ACHN (cell line): ENCODE results near the gene THSD7A.

Experiments
- DNase-seq: peaks from one replicate; pipeline ENCODE4 v3.0.0-alpha.2; 2015
- in situ Hi-C: cut with HindIII; loops from 2 replicates; pipeline ENCODE4 v1.10.0; 2017; ENCODE audit warnings: low sequenced_read_pairs, low pct_ligation_motif_present, low pct_unique_long_range_greater_than_20kb

THSD7A gene

DNA sequence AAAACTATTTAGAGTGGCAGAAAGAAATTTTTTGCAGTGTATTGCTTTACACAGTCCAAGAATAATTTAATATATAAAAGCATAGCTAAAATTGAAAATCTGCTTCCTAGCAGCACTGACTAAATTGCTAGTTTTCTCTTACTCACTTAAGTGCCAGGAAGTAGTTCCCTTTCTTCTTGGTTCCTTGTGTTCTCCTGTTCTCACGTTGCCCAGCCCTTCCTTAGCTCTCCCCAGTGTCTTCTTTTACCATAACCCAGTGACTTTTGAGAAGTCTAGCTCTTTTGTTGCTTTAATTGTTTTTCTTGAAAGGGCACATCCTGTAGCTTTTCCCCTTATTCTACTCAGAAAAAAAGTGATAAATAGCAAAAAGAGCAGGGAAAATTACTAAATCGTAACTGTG lies 215.5 kb downstream of the THSD7A start:
- in situ Hi-C loops = no loop called here
- DNase-seq = no peak

DNA sequence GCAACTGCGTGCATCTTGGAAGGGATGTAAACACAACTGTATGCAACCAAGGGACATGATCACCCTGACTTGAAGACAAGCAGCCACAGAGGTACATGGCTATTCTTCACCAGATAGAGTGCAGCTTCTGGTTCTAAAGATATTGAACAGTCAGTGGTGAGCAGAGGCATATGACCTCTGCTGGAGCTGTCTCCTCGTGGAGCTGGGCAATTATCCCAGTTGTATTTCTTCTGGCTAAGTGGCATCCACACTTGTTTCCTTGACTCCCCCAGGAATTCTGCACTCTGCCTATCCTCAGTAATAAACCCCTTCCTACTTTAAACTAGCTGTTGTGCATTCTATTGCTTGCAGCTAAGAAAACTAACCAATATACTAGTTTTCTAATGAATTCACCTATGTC lies 216.8 kb downstream of the THSD7A start:
- in situ Hi-C loops = no loop called here
- DNase-seq = no peak

DNA sequence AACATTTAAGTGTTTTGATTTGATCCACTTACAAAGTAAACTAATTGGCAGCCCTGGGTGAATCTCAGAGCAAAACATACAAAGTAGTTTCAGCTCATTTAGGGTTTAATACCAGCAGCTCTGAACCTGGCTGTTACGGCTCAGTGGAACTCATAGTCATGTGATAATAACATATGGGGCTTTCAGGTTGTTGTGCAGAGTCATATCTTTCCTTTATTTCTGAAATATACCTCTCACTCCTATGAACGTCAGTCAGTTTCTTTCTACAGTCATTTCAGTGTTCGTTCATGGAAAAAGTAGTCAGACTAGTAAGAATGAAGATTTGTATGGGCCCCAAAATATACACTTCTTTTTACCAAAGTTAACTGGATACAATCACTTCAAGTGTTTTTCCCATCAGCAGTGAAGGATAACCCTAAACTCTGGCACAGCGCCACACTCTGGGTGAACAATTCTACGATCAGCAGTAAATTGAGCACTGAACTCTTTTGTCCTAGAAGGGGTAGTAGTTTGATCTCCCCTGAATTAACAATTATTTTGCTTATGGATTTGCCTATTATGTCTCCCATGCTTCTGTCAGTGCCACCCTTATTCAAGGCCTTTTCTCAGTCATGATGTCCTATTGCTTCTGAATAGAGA lies 218.6 kb downstream of the THSD7A start:
- in situ Hi-C loops = no loop called here

DNA sequence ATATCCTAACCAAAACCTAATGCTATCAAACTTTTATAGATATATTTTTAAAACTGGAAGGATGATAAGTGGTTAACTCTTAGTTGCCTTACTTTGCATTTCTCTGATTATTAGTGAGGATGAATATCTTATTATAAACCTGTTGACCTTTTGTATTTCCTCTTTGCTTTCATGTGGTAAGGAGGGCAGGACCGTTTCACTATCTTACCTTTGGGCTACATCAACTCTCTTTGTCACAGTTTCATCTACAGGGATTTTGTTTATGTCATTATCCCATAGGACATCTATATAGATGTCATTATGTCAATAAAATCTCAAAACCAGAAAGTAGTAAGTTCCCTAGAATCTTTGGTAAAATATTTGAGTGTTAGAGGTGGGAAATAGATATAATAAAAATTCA lies 219.3 kb downstream of the THSD7A start:
- in situ Hi-C loops = no loop called here
- DNase-seq = no peak

More for the DNA sequence above, 218.6 kb downstream of the THSD7A start:
- no peak for DNase-seq

DNA sequence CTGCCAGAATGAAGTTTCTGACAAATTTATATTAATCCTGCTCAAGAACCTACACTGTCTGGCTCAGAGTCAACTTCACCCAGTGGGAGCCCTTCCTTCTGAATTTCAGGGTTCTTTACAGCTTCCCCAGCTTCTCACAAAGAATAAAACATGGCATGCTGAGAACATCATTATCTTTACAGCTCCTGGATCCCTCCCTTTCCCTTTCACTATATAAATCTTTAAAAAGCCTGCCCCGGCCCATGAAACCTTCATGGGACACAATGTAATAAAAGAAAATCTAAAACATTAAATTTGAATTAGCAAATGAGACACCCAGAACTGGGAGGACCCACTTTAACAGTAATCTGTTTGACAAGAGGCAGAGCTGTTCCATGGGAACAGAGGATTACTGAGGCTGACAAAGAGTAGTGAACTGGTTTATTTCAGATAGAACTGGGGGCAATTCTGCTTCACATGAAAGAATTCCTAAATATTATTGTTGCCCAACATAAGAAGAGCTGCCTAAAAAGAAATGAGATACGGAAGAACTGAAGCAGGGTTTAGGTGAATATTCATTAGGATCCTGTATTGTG lies 222.8 kb downstream of the THSD7A start:
- in situ Hi-C loops = no loop called here
- DNase-seq = no peak

DNA sequence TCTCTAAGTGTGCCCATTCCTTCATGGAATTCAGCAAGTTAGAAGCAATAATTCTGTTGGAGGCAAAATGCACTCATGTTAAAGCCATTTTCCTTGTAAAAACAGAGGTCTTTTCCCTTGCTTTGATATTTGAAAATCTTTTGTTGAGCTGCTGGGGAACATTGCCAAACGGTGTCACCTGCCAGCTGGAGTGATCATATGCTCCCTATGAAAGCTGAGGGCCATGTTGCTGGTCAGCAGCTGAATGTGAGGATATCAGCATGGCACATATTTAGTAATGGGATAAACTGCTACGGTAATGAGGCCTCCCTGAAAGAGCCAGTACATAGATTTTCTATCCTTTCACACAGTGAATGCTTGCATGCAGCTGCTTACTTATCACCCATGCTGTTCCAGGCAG lies 224.3 kb downstream of the THSD7A start:
- DNase-seq = no peak
- in situ Hi-C loops = no loop called here

DNA sequence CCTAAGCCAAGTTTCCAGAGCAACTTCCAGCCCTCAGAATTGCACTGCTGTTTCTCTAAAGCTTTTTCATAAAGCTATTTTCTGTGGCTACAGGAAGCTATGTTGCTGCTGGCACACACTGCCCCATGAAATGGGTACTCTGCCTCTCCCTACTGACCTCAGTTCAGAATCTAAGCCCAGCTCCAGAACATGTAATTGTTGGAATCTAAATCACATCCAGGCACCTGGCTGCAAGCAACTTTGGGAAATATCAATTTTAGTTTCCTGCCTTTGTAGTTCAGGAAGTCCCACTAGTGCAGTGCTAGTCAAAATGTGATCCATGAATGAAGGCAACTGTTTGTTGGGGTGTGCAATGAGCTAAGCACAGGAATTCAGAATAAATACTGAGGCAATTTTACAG lies 226.2 kb downstream of the THSD7A start:
- DNase-seq = no peak
- in situ Hi-C loops = no loop called here

DNA sequence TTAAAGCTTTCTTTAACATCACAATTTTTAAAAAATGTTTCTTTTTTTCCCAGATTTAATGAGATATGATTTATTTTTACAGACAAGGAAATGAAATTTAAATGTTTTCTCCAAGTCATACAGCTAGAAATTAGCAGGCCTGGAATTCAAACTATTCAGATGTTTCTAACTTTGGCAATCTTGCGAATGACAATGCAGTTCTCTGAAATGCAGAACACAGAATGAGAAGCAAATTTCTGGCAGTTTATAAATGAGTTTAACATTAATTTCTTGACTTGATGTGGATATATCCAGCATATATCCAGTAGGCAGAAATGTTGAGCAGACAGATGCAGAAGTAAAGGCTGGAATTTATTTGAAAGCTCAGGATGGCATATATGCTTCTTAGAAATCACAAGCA lies 227.5 kb downstream of the THSD7A start:
- no peak for DNase-seq
- in situ Hi-C loops = no loop called here

DNA sequence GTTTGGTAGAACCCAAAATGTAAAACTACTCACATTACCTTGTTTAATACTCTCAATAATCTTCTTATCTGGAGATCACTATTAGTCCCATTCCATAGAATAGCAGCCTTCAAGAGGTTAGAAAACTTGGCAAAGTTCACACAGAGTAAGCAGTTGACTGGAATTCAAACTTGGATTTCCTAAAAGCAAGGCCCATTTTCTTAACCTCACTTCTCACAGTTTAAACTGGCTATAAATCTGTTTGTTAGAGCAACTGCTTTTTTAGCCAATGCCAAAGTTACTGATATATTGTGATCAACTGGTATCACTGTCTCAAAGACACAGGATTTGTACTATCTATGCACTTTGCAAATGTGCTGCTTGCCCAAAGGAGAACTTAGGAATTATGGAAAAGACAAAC lies 230.2 kb downstream of the THSD7A start:
- no peak for DNase-seq
- in situ Hi-C loops = no loop called here

DNA sequence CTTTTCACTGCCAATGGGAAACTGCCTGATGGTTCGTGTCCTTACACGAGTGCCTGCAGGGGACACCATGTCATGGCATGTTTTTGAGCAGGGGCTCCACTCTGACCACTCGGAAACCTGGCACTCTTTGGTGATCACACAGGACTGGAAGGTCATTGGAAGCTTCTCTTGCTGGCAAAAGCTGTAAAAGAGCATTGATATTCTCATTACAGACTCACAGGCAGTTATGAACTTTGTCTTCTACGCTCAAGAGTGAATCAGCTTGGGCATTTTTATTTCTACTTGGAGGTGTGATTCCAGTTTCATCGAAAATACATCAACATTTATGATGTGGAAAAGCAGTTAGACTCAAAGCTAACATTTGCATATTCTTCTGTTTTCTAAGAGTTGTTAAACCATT lies 238.7 kb downstream of the THSD7A start:
- in situ Hi-C loops = no loop called here
- no peak for DNase-seq

DNA sequence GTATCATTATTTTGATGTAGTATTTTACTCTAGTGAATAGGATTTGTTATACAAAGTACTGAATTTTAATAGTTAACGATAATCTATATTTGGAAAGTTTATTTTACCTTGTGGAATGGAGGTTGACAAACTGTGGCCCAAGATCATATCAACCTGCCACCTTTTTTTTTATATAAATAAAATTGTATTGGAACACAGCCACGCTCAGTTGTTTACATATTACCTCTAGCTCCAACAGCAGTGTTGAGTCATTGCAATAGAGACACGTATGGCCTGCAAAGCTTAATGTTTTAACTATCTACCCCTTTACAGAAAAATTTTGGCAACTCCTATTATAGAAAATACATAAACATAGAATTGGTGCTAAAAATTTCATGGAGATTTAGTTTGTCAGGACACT lies 239.3 kb downstream of the THSD7A start:
- DNase-seq = no peak
- in situ Hi-C loops = no loop called here

DNA sequence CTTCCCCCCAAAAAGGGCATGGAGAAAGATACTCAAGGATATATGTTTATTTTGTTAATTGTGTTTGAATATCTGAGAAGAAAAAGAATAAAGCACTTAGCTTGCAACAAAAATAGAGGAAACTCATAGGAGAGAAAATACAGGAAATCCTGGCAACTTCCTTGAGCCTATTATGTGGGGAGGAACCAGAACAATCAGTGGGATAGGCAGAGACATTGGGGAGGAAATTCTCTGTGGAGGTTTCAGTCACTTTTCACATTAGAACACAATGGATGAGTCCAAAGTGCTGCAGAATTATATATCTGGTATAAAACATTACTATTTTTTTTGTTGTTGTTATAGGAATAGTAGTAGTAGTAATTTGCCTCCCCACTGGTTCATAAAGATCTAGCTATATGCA lies 240.1 kb downstream of the THSD7A start:
- in situ Hi-C loops = no loop called here
- DNase-seq = no peak

DNA sequence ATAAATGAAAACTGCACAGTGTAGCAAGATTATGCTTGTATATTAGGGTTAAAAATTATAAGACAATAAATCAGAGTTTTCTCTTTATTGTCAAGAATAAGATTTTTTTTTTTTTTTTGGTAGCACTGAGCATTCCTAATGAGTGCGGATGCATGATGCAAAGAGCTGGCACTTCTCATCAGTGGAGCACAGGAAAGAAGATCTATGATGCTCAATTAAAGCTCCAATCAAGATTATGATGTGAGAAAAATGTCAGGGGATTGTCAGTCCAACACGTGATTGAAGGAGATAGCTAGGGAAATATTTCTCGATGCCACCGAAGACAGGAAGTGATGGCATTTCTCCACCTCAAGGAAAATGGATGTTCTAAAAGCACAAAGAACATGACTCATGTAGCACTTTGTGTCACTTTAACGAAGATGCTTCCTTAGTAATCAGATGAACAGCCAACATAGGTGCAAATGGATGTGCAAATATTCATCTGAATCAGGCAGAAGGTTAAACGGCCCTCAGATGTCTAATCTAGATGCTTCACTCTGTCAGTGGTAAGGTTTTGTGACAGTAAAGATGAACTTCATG lies 240.9 kb downstream of the THSD7A start:
- no peak for DNase-seq
- in situ Hi-C loops = no loop called here

DNA sequence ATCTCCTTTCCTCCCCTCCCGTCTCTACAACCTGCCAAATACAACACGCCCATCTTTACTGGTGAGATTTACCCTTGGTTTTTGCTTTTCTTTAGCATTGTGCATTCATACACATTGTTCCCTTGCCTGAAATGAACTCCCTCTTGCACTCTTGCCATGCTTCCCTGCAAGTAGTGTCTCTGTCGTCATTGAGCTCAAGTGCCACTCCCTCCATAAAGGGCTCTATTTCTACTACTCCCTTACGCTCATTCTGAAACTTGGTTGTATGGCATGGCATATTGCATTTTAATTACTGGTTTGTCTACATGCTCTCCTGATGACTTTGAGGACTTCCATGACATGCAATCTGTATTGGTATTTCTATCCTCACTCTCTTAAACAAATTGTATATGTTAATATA lies 242.7 kb downstream of the THSD7A start:
- in situ Hi-C loops = no loop called here
- no peak for DNase-seq

DNA sequence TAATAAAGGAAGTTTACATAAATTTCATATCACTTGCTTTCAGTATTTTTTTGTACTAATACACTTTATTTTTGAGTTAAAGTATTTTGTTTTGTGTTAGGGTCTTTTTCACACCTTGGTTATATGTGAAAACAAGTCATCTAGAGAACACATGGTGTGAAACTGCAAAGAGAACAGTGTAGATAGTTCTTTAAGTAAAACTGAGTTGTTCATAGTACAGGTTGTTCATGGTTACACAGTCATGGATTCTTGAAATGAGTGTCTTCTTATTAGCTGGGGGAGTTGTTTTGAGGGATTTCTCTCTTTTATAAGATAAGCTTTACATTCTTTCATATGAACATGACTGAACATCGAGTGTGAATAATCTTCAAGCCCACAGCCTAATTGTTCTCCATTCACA lies 244.2 kb downstream of the THSD7A start:
- no peak for DNase-seq
- in situ Hi-C loops = no loop called here

DNA sequence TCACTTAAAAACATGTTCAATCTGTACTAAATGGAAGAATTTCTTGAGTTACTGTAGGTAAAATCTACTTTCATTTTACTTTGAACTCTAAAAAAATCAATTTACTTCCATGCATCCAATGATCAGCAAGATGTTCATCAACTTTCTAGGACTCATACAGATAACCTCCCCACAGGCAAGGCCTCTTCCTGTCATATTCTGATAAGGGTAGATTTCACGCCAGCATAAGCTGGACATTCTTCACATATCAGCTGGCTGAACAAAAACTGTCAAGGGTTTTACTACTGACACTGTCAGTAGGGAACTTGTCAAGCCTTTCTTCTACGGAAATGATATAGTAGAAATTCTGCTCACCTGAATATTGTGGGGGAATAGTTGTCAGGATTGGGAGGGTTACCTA lies 244.9 kb downstream of the THSD7A start:
- in situ Hi-C loops = no loop called here

DNA sequence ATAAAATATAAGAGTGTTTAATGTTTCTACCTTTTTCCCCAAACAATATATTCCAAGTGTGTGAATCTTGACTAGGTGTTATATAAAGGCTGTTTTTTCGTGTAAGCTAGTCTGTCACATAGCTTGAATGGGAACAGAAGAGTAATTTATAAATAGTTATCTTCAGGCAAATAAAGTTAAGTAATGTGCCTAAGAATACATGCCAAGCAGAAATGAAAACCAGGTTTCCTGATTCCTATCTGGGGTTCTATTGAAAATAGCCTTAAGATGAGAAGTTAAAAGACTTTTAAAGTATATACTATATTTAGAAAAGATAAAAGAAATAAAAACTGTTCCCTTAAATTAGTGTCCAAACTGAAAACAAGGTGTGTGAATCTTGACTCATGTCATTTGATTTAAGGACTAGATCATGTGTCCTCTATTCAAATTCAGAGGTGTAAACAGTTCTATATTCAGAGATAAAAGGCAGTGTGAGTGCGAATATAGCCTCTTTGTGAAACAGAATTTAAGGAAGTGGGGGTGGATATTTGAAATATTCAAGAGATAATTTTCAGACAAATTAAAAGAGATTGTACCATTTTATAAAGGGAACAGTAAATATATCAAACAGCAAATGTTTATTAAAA lies 247.5 kb downstream of the THSD7A start:
- in situ Hi-C loops = no loop called here
- DNase-seq = no peak

More for the DNA sequence above, 244.9 kb downstream of the THSD7A start:
- DNase-seq = no peak

DNA sequence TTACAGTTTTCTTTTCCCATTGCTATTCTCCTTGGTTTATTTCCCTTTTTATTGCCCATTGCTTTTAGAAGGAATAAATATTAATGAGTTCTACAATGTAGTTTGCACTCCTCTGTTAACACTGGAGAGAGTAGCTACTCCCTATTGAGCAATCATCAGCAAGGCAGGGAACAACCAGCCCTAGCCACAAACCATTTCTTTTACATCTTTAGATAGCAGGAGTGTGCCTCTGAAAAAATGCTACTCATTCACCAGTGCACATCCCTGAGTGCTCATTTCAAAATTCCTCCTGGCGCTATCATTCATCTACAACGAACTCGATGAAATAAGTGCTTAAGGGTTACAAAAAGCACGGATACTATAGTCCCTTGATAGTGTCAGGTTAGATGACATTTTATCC lies 252.9 kb downstream of the THSD7A start:
- no peak for DNase-seq
- in situ Hi-C loops = no loop called here

DNA sequence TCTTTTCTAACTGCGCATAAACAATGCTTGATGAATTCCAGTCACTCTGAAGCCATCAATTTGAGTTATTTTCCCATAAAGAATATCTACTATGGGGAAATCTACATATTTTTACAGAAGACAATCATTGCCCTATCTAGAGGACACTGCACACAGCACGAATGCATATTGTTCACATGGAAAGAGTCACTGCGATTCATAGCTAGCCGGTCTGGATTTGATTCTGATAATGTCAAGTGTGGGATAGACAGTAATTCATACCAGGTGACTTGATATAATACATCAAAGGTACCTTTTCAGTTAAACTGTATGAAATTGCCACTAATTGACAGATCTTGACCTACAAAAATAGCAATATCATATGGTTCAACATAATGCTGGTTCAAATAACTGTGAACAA lies 255.7 kb downstream of the THSD7A start:
- DNase-seq = no peak
- in situ Hi-C loops = no loop called here

DNA sequence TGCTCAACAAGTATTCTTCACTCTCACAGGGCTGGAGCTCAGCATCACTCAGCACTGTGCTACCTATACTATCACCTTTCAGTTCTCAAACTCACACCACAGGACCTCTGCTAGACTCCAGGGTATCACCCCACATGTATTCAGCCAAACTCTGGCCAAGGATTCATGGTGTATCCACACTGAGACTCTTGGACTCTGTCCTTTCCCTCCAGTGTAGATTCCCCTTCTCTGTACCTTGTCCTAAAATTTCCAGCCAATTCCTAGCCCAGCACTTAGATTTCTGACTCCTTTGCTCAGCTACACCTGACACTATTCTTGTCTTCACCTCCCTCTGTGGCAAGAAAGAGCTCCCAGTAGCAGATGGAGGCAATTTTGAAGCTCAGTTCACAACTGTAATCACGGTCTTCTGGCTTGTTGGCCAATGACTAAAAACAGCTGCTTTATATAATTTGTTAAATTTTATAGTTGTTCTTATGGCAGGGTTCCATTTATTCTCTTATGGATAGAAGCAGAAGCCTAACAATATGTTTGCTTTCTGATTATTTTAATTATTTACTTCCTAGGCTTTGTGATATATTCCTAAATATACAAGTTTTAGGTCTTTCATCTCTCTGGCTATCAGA lies 258.8 kb downstream of the THSD7A start:
- in situ Hi-C loops = no loop called here
- DNase-seq = no peak
